ENCODE data around the gene ATP2A3.

The ATP2A3 gene

GRCh38 chr17:4006745-4007211, 42.5 kb upstream of the ATP2A3 start:
- H3K4me2 ChIP-seq (ENCODE audit: low read depth, low read length, poor library complexity, severe bottlenecking) = peak overlapping the region; percentile 37
- peak overlapping the region; percentile 25 for H3K9ac ChIP-seq (ENCODE audit: low read depth, low read length, poor library complexity, severe bottlenecking)
- H4K20me1 ChIP-seq (ENCODE audit: insufficient read depth, low read length, poor library complexity, severe bottlenecking) = no peaks in the 10 kb centered on the region
- H3K9me3 ChIP-seq (ENCODE audit: insufficient read depth, low read depth, low read length) = no peaks in the 10 kb centered on the region
- no peaks in the 10 kb centered on the region for H3K9me2 ChIP-seq (replicated peaks; ENCODE audit: low read depth, low read length)
- no peaks in the 10 kb centered on the region for H3F3A ChIP-seq (ENCODE audit: low read depth)
- peaks cover 11% of the 10 kb centered on the region for H3K4me1 ChIP-seq (ENCODE audit: insufficient read depth, low read length, poor library complexity, severe bottlenecking)
- H3K79me2 ChIP-seq (ENCODE audit: insufficient read depth, low read length) = no peaks in the 10 kb centered on the region
- no peaks in the 10 kb centered on the region for H3K27me3 ChIP-seq (ENCODE audit: insufficient read depth, low read length, poor library complexity, severe bottlenecking)
- TF ChIP-seq CTCF (conservative IDR thresholded peaks at IDR 0.05; ENCODE audit: low read length) (no peak; the same call in 1 of the 2 replicates), EZH2phosphoT487 (IDR thresholded peaks at IDR 0.05; ENCODE audit: borderline replicate concordance) (no peak)
- H2AFZ ChIP-seq (ENCODE audit: low read length) = no peak overlapping the region
- no peak overlapping the region for H3K4me3 ChIP-seq (ENCODE audit: low read length, poor library complexity, severe bottlenecking)
- peaks cover 36% of the 10 kb centered on the region; the same call in 1 of the 2 replicates for H3K36me3 ChIP-seq (ENCODE audit: insufficient read depth, low read length)

GRCh38 chr17:4006165-4006589, 41.9 kb upstream of the ATP2A3 start:
- H3K9ac ChIP-seq (ENCODE audit: low read depth, low read length, poor library complexity, severe bottlenecking) = peak overlapping the region; percentile 25
- H3K79me2 ChIP-seq (ENCODE audit: insufficient read depth, low read length) = no peaks in the 10 kb centered on the region
- H4K20me1 ChIP-seq (ENCODE audit: insufficient read depth, low read length, poor library complexity, severe bottlenecking) = no peaks in the 10 kb centered on the region
- H3K9me2 ChIP-seq (replicated peaks; ENCODE audit: low read depth, low read length) = no peaks in the 10 kb centered on the region
- H3F3A ChIP-seq (ENCODE audit: low read depth) = no peaks in the 10 kb centered on the region
- no peak overlapping the region for H3K4me3 ChIP-seq (ENCODE audit: low read length, poor library complexity, severe bottlenecking)
- peaks cover 34% of the 10 kb centered on the region; the same call in 1 of the 2 replicates for H3K36me3 ChIP-seq (ENCODE audit: insufficient read depth, low read length)
- H2AFZ ChIP-seq (ENCODE audit: low read length) = no peak overlapping the region
- no peak overlapping the region for H3K4me2 ChIP-seq (ENCODE audit: low read depth, low read length, poor library complexity, severe bottlenecking)
- TF ChIP-seq CTCF (conservative IDR thresholded peaks at IDR 0.05; ENCODE audit: low read length) (no peak), EZH2phosphoT487 (IDR thresholded peaks at IDR 0.05; ENCODE audit: borderline replicate concordance) (no peak)
- peaks cover 11% of the 10 kb centered on the region for H3K4me1 ChIP-seq (ENCODE audit: insufficient read depth, low read length, poor library complexity, severe bottlenecking)
- no peaks in the 10 kb centered on the region for H3K27me3 ChIP-seq (ENCODE audit: insufficient read depth, low read length, poor library complexity, severe bottlenecking)
- no peaks in the 10 kb centered on the region for H3K9me3 ChIP-seq (ENCODE audit: insufficient read depth, low read depth, low read length)

- H3F3A ChIP-seq (ENCODE audit: low read depth) = no peaks in the 10 kb centered on the region
- H3K27me3 ChIP-seq (ENCODE audit: insufficient read depth, low read length, poor library complexity, severe bottlenecking) = no peaks in the 10 kb centered on the region
- H3K9ac ChIP-seq (ENCODE audit: low read depth, low read length, poor library complexity, severe bottlenecking) = no peak overlapping the region
- H3K4me2 ChIP-seq (ENCODE audit: low read depth, low read length, poor library complexity, severe bottlenecking) = no peak overlapping the region
- peaks cover 11% of the 10 kb centered on the region for H3K4me1 ChIP-seq (ENCODE audit: insufficient read depth, low read length, poor library complexity, severe bottlenecking)
- H3K4me3 ChIP-seq (ENCODE audit: low read length, poor library complexity, severe bottlenecking) = no peak overlapping the region
- H3K79me2 ChIP-seq (ENCODE audit: insufficient read depth, low read length) = no peaks in the 10 kb centered on the region
- H3K9me3 ChIP-seq (ENCODE audit: insufficient read depth, low read depth, low read length) = no peaks in the 10 kb centered on the region
- peaks cover 34% of the 10 kb centered on the region; the same call in 1 of the 2 replicates for H3K36me3 ChIP-seq (ENCODE audit: insufficient read depth, low read length)
- H2AFZ ChIP-seq (ENCODE audit: low read length) = no peak overlapping the region
- no peaks in the 10 kb centered on the region for H3K9me2 ChIP-seq (replicated peaks; ENCODE audit: low read depth, low read length)
- no peaks in the 10 kb centered on the region for H4K20me1 ChIP-seq (ENCODE audit: insufficient read depth, low read length, poor library complexity, severe bottlenecking)
- no peak for TF ChIP-seq EZH2phosphoT487 (IDR thresholded peaks at IDR 0.05; ENCODE audit: borderline replicate concordance)
- no peak for TF ChIP-seq CTCF (conservative IDR thresholded peaks at IDR 0.05; ENCODE audit: low read length)
These were observed 41.3 kb upstream of the ATP2A3 start for GRCh38 chr17:4005296-4006164.
